DOHH2 (cell line): ENCODE data around the gene SH2B2.
"Not testable (repeated sequence)": the region's sequence is repeated elsewhere in the genome, so short reads cannot be mapped to it uniquely, and the experiment has no call there.

Experiments used
- H3F3A ChIP-seq: fragments of 200-600 bp; sonication (generic), shearing (Covaris generic); 2 replicates; pipeline ENCODE4 v1.6.0; 2016; ENCODE audit warnings: antibody characterized with exemption, mild to moderate bottlenecking; ENCODE audit not compliant: control insufficient read depth, insufficient read depth
- H3K27ac ChIP-seq: fragments of 200-600 bp; sonication (generic); 2 replicates; pipeline ENCODE4 v1.5.1; 2014; ENCODE audit warnings: low read depth, mild to moderate bottlenecking, low read length, moderate library complexity
- H3K27me3 ChIP-seq: fragments of 200-600 bp; sonication (generic); 2 replicates; pipeline ENCODE4 v1.6.1; 2014; ENCODE audit warnings: mild to moderate bottlenecking, low read length, mixed read lengths; ENCODE audit not compliant: control insufficient read depth
- H3K36me3 ChIP-seq: fragments of 200-600 bp; sonication (generic); 2 replicates; pipeline ENCODE4 v1.6.1; 2014; ENCODE audit warnings: mild to moderate bottlenecking, low read length, moderate library complexity, mixed read lengths; ENCODE audit not compliant: control insufficient read depth
- H3K4me1 ChIP-seq: fragments of 200-600 bp; sonication (generic); 2 replicates; pipeline ENCODE4 v1.6.1; 2014; ENCODE audit warnings: mild to moderate bottlenecking, low read length, mixed read lengths; ENCODE audit not compliant: control insufficient read depth
- H3K4me2 ChIP-seq: fragments of 200-600 bp; sonication (generic); 2 replicates; pipeline ENCODE4 v1.6.0; 2014; ENCODE audit warnings: mild to moderate bottlenecking, low read length, moderate library complexity
- H3K4me3 ChIP-seq: fragments of 200-600 bp; sonication (generic); 2 replicates; pipeline ENCODE4 v1.5.1; 2014; ENCODE audit warnings: mild to moderate bottlenecking, low read length, mixed read lengths
- H3K79me2 ChIP-seq: fragments of 200-600 bp; sonication (generic); 2 replicates; pipeline ENCODE4 v1.6.1; 2014; ENCODE audit warnings: mild to moderate bottlenecking, low read length, mixed read lengths; ENCODE audit not compliant: control insufficient read depth
- H3K9me2 ChIP-seq: fragments of 200-600 bp; sonication (generic); replicated peaks from 2 replicates; pipeline ENCODE4 v1.6.1; 2014; ENCODE audit warnings: mild to moderate bottlenecking, low read length, mixed read lengths; ENCODE audit not compliant: control insufficient read depth
- H3K9me3 ChIP-seq: fragments of 200-600 bp; sonication (generic); 2 replicates; pipeline ENCODE4 v1.6.1; 2014; ENCODE audit warnings: antibody characterized with exemption, low read length, mixed read lengths; ENCODE audit not compliant: control insufficient read depth, insufficient read depth
- H4K20me1 ChIP-seq: fragments of 200-600 bp; sonication (generic); 2 replicates; pipeline ENCODE4 v1.6.0; 2014; ENCODE audit warnings: low read depth, mild to moderate bottlenecking, antibody characterized with exemption, low read length, moderate library complexity; ENCODE audit not compliant: control insufficient read depth, insufficient read depth
- TF ChIP-seq, protein P1 (sequence below): fragments of 200-600 bp; sonication (generic); IDR thresholded peaks from one replicate; pipeline ENCODE4 v1.5.1; 2014; ENCODE audit warnings: antibody characterized with exemption, mild to moderate bottlenecking, low read depth, low read length; ENCODE audit not compliant: poor library complexity, severe bottlenecking

The SH2B2 gene

DNA sequence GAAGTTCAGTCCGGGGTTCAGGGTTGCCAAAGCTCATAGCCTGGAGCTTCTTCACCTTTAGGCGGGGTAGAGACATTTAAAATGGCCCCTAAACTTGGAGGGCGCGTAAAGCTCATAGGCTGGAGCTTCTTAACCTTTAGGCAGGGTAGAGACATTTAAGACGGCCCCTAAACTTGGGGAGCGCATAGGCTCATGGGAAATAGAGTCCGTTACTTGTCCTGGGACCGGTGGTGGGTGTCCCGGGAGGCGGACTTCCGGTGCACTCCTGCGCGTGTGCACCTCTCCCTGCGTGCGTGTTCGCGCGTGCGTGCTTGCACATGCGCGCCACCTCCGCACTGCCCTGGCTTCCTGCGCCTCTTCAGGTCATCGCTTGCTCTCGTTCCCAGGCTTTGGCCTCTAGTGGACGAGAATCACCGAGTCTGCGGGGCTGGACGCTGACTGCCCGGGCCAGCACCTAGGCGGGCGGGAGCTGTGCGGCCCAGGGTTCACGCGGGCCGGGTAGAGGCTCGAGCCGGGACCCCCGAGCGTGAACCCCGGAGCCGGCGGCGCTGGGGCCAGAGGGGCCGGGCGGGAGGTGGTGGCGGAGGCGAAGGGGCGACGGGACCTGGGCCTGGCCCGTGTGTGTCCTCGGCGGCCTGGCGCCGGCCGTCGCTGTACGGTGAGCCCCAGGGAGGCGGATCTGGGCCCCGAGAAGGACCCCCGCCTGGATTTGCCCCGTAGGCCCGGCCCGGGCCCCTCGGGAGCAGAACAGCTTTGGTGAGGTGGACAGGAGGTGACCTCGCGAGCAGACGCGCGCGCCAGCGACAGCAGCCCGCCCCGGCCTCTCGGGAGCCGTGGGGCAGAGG, 77.1 kb downstream of the SH2B2 start:
- not testable (repeated sequence) for H4K20me1 ChIP-seq
- Histone ChIP-seq H3K4me3 (peak overlapping the region; percentile 78), H3K4me2 (peak overlapping the region; percentile 69)

DNA sequence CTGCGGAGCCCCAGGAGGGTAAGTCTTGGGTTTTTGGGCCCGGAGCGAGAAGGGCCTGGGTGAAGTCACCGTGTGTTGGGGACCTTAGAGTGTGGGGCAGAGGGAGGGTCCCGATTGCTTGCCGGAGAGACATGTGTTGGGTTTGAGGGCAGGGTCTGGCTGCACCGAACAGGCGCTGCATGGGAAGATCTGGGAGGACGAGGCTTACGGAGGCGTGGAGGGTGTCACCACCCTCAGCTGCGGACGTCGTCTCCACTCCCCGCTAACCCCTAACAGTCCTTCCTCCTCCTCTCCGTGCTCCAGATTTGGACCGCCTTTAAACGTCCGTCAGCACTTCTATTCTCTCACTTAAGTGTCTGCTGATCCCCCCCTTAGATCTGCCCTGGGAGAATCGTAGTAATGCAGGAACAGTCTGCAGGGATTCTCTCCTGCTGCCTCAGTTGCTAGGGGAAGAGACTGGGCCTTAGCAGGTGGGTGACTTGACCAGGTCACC, 77.8 kb downstream of the SH2B2 start:
- H3K27ac ChIP-seq, H3K9me2 ChIP-seq, H3K9me3 ChIP-seq, H3K27me3 ChIP-seq, H3F3A ChIP-seq, H4K20me1 ChIP-seq, H3K4me1 ChIP-seq: not testable (repeated sequence)
- Histone ChIP-seq H3K4me3 (peak overlapping the region; percentile 78), H3K4me2 (peak overlapping the region; percentile 69), H3K36me3 (peaks cover 34% of the 10 kb centered on the region), H3K79me2 (peaks cover 55% of the 10 kb centered on the region)

More for the DNA sequence above, 77.1 kb downstream of the SH2B2 start:
- not testable (repeated sequence) for H3F3A ChIP-seq, H3K9me2 ChIP-seq, H3K27me3 ChIP-seq, H3K4me1 ChIP-seq, H3K9me3 ChIP-seq
- TF ChIP-seq, protein P1, sequence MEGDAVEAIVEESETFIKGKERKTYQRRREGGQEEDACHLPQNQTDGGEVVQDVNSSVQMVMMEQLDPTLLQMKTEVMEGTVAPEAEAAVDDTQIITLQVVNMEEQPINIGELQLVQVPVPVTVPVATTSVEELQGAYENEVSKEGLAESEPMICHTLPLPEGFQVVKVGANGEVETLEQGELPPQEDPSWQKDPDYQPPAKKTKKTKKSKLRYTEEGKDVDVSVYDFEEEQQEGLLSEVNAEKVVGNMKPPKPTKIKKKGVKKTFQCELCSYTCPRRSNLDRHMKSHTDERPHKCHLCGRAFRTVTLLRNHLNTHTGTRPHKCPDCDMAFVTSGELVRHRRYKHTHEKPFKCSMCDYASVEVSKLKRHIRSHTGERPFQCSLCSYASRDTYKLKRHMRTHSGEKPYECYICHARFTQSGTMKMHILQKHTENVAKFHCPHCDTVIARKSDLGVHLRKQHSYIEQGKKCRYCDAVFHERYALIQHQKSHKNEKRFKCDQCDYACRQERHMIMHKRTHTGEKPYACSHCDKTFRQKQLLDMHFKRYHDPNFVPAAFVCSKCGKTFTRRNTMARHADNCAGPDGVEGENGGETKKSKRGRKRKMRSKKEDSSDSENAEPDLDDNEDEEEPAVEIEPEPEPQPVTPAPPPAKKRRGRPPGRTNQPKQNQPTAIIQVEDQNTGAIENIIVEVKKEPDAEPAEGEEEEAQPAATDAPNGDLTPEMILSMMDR: peak; percentile 23
- Histone ChIP-seq H3K36me3 (peaks cover 37% of the 10 kb centered on the region), H3K79me2 (peaks cover 59% of the 10 kb centered on the region), H3K27ac (peak overlapping the region; percentile 50)

DNA sequence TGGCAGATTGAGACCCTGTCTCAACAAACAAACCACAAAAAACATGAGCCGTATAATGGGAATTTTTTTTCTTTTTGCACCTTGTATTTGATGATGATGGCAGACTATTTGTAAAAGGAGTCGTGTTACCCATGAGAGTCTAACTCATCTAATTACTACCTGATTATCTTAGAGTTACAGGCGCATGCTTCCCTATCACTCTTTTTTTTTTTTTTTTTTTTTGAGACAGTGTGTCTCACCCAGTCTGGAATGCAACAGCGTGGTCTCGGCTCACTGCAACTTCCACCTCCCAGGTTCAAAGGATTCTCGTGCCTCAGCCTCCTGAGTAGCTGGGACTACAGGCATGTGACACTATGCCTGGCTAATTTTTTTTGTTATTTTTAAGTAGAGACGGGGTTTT, 78.7 kb downstream of the SH2B2 start:
- H3K9me2 ChIP-seq, H3K4me2 ChIP-seq, H3F3A ChIP-seq, H3K9me3 ChIP-seq, H3K4me3 ChIP-seq, H4K20me1 ChIP-seq, H3K4me1 ChIP-seq, H3K27ac ChIP-seq, H3K27me3 ChIP-seq: not testable (repeated sequence)
- Histone ChIP-seq H3K36me3 (peaks cover 42% of the 10 kb centered on the region), H3K79me2 (peaks cover 63% of the 10 kb centered on the region)

DNA sequence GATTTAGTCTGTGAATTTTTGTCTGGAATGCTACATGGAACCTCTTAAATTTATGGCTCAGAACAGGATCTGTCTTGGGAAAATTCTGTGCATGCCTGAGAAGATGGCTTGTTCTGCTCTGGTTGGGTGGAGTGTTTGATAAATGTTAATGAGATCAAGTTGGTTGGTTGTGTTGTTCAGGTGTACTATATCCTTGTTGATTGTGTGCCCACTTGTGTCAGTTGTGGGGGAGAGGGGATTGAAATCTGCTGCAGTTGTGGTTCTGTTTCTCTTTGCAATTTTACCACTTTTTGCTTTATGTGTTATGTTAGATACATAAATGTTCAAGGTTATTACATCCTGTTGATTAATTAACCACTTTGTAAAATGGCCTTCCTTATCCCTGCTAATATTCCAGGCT, 83.4 kb downstream of the SH2B2 start:
- not testable (repeated sequence) for H3K27me3 ChIP-seq, H3K9me2 ChIP-seq, H3K4me3 ChIP-seq, H3K9me3 ChIP-seq, H3K4me2 ChIP-seq, H3K27ac ChIP-seq, H4K20me1 ChIP-seq, H3F3A ChIP-seq, H3K4me1 ChIP-seq
- Histone ChIP-seq H3K36me3 (peaks cover 55% of the 10 kb centered on the region), H3K79me2 (peaks cover 74% of the 10 kb centered on the region)
